Measurements from ENCODE around the gene AKAP12.

AKAP12 gene

GRCh38 chr6:151284548-151285017, 44.8 kb downstream of the AKAP12 start:
- no peaks in the 10 kb centered on the region for H3K36me3 ChIP-seq (ENCODE audit: control insufficient read depth, insufficient read depth, low read length)
- no peaks in the 10 kb centered on the region for H3K9me3 ChIP-seq (ENCODE audit: control insufficient read depth, insufficient read depth, low read depth, low read length)
- H3K4me1 ChIP-seq (ENCODE audit: control insufficient read depth, insufficient read depth, low read length), result peaks cover 11% of the 10 kb centered on the region; the same call in 1 of the 2 replicates
- no peak overlapping the region for H3K4me3 ChIP-seq (ENCODE audit: low read depth, low read length)
- H3K9ac ChIP-seq (ENCODE audit: low read length), result no peak overlapping the region
- H3K27ac ChIP-seq (ENCODE audit: low read depth, low read length), result no peak overlapping the region
- no peaks in the 10 kb centered on the region for H3K27me3 ChIP-seq (ENCODE audit: control insufficient read depth, insufficient read depth, low read length)

GRCh38 chr6:151285122-151285521, 45.4 kb downstream of the AKAP12 start:
- Histone ChIP-seq H3K27ac (ENCODE audit: low read depth, low read length) (no peak overlapping the region), H3K4me1 (ENCODE audit: control insufficient read depth, insufficient read depth, low read length) (peaks cover 11% of the 10 kb centered on the region; the same call in 1 of the 2 replicates), H3K27me3 (ENCODE audit: control insufficient read depth, insufficient read depth, low read length) (no peaks in the 10 kb centered on the region), H3K36me3 (ENCODE audit: control insufficient read depth, insufficient read depth, low read length) (no peaks in the 10 kb centered on the region), H3K9ac (ENCODE audit: low read length) (no peak overlapping the region), H3K9me3 (ENCODE audit: control insufficient read depth, insufficient read depth, low read depth, low read length) (no peaks in the 10 kb centered on the region), H3K4me3 (ENCODE audit: low read depth, low read length) (no peak overlapping the region)

DNA sequence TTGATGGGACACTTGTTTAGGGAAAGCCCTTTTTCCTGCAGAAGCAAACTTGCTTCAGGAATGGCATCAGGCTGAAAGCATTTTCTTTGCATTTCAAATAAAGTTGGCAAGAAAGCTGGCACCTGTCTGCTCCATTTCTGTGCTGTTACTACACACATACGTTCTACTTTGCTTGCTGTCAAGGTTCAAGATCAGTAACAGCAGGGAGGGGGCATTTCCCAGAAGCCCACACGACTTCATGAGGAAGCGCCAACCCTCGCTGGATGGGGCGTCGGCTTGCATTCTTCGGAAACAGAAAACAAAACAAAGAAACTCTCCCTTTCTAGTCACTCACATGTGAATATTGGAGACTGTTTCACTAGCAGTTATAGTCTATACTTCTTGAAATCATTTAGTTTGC, 46.4 kb downstream of the AKAP12 start:
- no peak overlapping the region for H3K27ac ChIP-seq (ENCODE audit: low read depth, low read length)
- no peak overlapping the region for H3K4me3 ChIP-seq (ENCODE audit: low read depth, low read length)
- no peaks in the 10 kb centered on the region for H3K36me3 ChIP-seq (ENCODE audit: control insufficient read depth, insufficient read depth, low read length)
- H3K4me1 ChIP-seq (ENCODE audit: control insufficient read depth, insufficient read depth, low read length), result peaks cover 14% of the 10 kb centered on the region
- H3K9me3 ChIP-seq (ENCODE audit: control insufficient read depth, insufficient read depth, low read depth, low read length), result no peaks in the 10 kb centered on the region
- H3K9ac ChIP-seq (ENCODE audit: low read length), result no peak overlapping the region
- H3K27me3 ChIP-seq (ENCODE audit: control insufficient read depth, insufficient read depth, low read length), result no peaks in the 10 kb centered on the region

- peaks cover 23% of the 10 kb centered on the region for H3K4me1 ChIP-seq (ENCODE audit: control insufficient read depth, insufficient read depth, low read length)
Observed at GRCh38 chr6:151288712-151289398, 49.1 kb downstream of the AKAP12 start.

DNA sequence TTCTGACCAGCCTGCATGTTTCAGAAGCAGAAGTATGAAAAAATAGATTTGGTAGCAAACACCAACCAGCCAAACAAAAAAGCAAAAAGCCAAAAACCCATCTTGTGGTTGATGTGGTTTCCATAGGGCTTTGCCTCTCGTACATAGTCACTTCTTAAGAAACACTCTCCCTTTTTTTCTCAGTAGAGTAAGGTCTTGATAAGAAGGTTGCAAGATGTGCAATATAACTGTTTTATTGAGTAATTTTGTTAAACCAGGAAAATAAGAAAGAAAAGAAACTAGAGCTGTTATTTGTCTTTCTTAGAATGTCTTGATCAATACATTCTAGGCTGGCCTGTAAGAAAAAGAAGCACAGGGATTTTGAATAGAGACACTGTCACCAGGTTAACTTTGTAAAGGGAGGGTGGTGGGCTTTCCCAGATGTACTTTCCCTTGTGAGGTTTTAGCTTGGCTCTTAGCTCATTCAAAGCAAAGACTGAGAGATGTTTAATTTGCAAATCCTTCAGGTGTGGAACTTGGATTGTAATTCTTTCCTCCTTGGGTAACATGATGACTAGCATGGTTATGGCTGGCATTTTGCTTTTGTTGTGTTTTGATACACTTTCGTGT, 49.7 kb downstream of the AKAP12 start:
- Histone ChIP-seq H3K9ac (ENCODE audit: low read length) (no peak overlapping the region), H3K4me3 (ENCODE audit: low read depth, low read length) (no peak overlapping the region), H3K4me1 (ENCODE audit: control insufficient read depth, insufficient read depth, low read length) (peaks cover 23% of the 10 kb centered on the region), H3K27me3 (ENCODE audit: control insufficient read depth, insufficient read depth, low read length) (no peaks in the 10 kb centered on the region), H3K9me3 (ENCODE audit: control insufficient read depth, insufficient read depth, low read depth, low read length) (no peaks in the 10 kb centered on the region), H3K27ac (ENCODE audit: low read depth, low read length) (no peak overlapping the region), H3K36me3 (ENCODE audit: control insufficient read depth, insufficient read depth, low read length) (no peaks in the 10 kb centered on the region)

More at GRCh38 chr6:151288712-151289398, 49.1 kb downstream of the AKAP12 start:
- no peak overlapping the region for H3K9ac ChIP-seq (ENCODE audit: low read length)
- H3K36me3 ChIP-seq (ENCODE audit: control insufficient read depth, insufficient read depth, low read length), result no peaks in the 10 kb centered on the region
- H3K27ac ChIP-seq (ENCODE audit: low read depth, low read length), result no peak overlapping the region
- no peaks in the 10 kb centered on the region for H3K9me3 ChIP-seq (ENCODE audit: control insufficient read depth, insufficient read depth, low read depth, low read length)
- H3K4me3 ChIP-seq (ENCODE audit: low read depth, low read length), result no peak overlapping the region
- H3K27me3 ChIP-seq (ENCODE audit: control insufficient read depth, insufficient read depth, low read length), result no peaks in the 10 kb centered on the region

DNA sequence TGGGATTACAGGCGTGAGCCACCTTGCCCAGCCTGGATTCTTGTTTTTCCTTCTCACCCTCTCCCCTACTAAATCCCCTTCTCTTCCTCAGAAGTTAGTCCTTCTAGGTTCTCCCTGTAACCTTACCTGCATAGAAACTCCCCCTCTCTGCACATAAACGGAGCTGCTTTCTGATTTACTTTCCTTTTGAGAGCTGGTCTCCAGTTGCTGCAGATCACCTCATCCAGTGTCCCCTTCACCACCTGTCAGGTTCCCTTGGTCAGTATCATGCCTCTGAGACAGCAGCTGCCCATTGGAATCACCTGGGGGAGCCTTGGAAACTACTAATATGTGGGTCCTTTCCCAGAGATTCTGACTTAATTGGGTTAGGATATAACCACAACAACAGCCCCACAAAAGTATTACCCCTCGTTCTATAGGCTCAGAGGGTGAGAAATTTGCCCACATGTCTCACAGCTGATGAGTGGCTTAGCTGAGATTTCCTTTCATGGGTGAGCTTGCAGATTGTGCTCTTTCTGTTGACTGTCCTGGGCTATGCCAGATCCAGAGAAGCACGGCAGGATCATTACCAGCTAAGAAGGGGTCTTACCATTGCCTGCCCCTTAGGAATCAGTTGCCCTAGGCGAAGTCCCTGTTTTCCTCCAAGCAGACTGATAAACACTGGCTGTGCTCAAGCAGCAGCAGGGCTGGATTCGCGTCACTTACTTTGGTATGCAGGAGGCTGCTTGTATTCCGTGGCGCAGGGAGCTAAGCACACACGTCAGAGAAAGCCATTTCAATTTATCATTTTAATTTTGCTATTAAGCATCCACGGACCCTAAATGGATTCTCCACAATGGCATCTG, 51.3 kb downstream of the AKAP12 start:
- H3K36me3 ChIP-seq (ENCODE audit: control insufficient read depth, insufficient read depth, low read length), result no peaks in the 10 kb centered on the region
- no peaks in the 10 kb centered on the region for H3K9me3 ChIP-seq (ENCODE audit: control insufficient read depth, insufficient read depth, low read depth, low read length)
- H3K27me3 ChIP-seq (ENCODE audit: control insufficient read depth, insufficient read depth, low read length), result no peaks in the 10 kb centered on the region
- no peak overlapping the region for H3K9ac ChIP-seq (ENCODE audit: low read length)
- peaks cover 21% of the 10 kb centered on the region for H3K4me1 ChIP-seq (ENCODE audit: control insufficient read depth, insufficient read depth, low read length)
- H3K4me3 ChIP-seq (ENCODE audit: low read depth, low read length), result no peak overlapping the region
- no peak overlapping the region for H3K27ac ChIP-seq (ENCODE audit: low read depth, low read length)

DNA sequence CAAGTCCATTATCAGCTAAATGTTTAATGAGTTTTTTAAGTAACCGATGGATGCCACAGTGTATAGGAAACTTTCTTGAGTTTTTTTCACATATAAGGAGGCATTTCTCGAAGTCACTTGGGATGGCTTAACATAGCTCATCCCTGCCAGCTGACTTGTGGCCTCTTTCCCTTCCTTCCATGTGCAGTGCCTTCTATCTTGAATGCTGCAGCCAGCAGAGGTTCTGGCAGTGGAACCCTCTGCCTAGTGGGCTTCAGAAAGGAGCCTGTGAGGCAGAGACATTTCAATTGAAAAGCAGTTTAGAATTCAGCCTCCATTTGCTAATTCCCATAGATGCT, 51.9 kb downstream of the AKAP12 start:
- Histone ChIP-seq H3K36me3 (ENCODE audit: control insufficient read depth, insufficient read depth, low read length) (no peaks in the 10 kb centered on the region), H3K4me1 (ENCODE audit: control insufficient read depth, insufficient read depth, low read length) (peaks cover 15% of the 10 kb centered on the region), H3K4me3 (ENCODE audit: low read depth, low read length) (no peak overlapping the region), H3K9me3 (ENCODE audit: control insufficient read depth, insufficient read depth, low read depth, low read length) (no peaks in the 10 kb centered on the region), H3K27ac (ENCODE audit: low read depth, low read length) (no peak overlapping the region), H3K9ac (ENCODE audit: low read length) (no peak overlapping the region), H3K27me3 (ENCODE audit: control insufficient read depth, insufficient read depth, low read length) (no peaks in the 10 kb centered on the region)

- no peak overlapping the region for H3K4me3 ChIP-seq (ENCODE audit: low read depth, low read length)
- H3K9ac ChIP-seq (ENCODE audit: low read length), result no peak overlapping the region
- no peak overlapping the region for H3K27ac ChIP-seq (ENCODE audit: low read depth, low read length)
- H3K9me3 ChIP-seq (ENCODE audit: control insufficient read depth, insufficient read depth, low read depth, low read length), result no peaks in the 10 kb centered on the region
- no peaks in the 10 kb centered on the region for H3K27me3 ChIP-seq (ENCODE audit: control insufficient read depth, insufficient read depth, low read length)
- H3K36me3 ChIP-seq (ENCODE audit: control insufficient read depth, insufficient read depth, low read length), result no peaks in the 10 kb centered on the region
- peaks cover 15% of the 10 kb centered on the region for H3K4me1 ChIP-seq (ENCODE audit: control insufficient read depth, insufficient read depth, low read length)
Observed at GRCh38 chr6:151292974-151293687, 53.4 kb downstream of the AKAP12 start.

DNA sequence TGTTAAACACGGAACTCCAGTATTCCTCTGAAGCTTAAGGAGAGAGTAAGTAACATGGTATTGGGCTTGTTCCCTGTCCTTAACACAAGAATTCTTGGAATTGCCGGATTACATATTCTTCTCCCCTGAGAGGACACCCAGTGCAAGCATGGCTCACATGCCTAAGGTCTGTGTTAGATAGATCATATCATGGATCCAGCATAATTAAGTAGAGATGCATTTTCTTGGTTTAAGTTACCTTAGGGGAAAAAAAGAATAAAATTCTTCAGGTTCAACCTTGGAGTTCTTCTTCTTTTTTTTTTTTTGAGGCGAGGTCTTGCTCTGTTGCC, 53.9 kb downstream of the AKAP12 start:
- H3K4me3 ChIP-seq (ENCODE audit: low read depth, low read length), result no peak overlapping the region
- no peaks in the 10 kb centered on the region for H3K9me3 ChIP-seq (ENCODE audit: control insufficient read depth, insufficient read depth, low read depth, low read length)
- no peaks in the 10 kb centered on the region for H3K27me3 ChIP-seq (ENCODE audit: control insufficient read depth, insufficient read depth, low read length)
- H3K9ac ChIP-seq (ENCODE audit: low read length), result no peak overlapping the region
- H3K36me3 ChIP-seq (ENCODE audit: control insufficient read depth, insufficient read depth, low read length), result no peaks in the 10 kb centered on the region
- no peak overlapping the region for H3K27ac ChIP-seq (ENCODE audit: low read depth, low read length)
- H3K4me1 ChIP-seq (ENCODE audit: control insufficient read depth, insufficient read depth, low read length), result peaks cover 15% of the 10 kb centered on the region

DNA sequence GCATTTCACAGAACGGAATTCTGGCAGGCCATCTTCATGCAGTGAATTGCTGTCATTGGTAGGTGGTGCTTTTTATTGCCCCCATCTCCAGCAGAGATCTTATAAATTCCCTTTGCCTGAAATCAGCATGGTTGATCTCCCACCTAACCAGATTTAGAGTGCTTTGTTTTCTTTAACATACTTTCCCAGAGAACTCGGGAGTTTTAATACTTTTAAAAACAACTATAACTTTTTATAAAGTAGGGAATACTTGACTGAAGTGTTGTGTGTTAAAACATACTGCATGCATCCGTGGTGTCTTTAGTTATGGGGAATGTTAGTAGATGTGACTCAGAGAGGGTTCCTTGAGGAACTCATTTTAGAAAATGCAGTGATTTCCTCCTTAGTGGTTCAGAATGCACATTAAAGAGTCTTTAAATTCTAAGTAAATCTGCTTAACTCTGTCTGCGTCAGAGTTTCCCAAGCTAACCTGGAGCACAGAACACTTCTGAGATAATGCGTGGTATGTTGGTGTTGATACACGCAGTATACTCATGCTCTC, 54.9 kb downstream of the AKAP12 start:
- no peak overlapping the region for H3K9ac ChIP-seq (ENCODE audit: low read length)
- H3K27ac ChIP-seq (ENCODE audit: low read depth, low read length), result no peak overlapping the region
- H3K4me1 ChIP-seq (ENCODE audit: control insufficient read depth, insufficient read depth, low read length), result peaks cover 15% of the 10 kb centered on the region
- H3K27me3 ChIP-seq (ENCODE audit: control insufficient read depth, insufficient read depth, low read length), result no peaks in the 10 kb centered on the region
- no peaks in the 10 kb centered on the region for H3K36me3 ChIP-seq (ENCODE audit: control insufficient read depth, insufficient read depth, low read length)
- no peaks in the 10 kb centered on the region for H3K9me3 ChIP-seq (ENCODE audit: control insufficient read depth, insufficient read depth, low read depth, low read length)
- no peak overlapping the region for H3K4me3 ChIP-seq (ENCODE audit: low read depth, low read length)
